Amniotic stem cell (primary cell): ENCODE measurements around the gene DLGAP5.
A peak's percentile ranks its signal among the peaks of the same experiment; 100 is the strongest.

ENCODE experiments used
- DNase-seq: peaks from one replicate; lab custom pipeline; 2025; lab: John Stamatoyannopoulos, UW

The DLGAP5 gene

DNA sequence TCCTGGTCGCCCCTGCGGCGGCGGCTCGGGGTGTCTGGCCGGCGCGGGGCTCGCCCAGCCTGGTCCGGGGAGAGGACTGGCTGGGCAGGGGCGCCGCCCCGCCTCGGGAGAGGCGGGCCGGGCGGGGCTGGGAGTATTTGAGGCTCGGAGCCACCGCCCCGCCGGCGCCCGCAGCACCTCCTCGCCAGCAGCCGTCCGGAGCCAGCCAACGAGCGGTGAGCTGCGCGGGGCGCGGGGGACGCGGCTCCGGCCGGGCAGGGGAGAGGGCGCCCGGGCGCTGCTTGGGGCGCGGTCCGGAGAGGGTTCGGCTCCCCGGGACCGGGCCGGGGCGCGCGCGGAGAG, 62.3 kb downstream of the DLGAP5 start, which contains the start of gene LGALS3:
Gene LGALS3, plus strand, starts transcription at position 167 of the 342 bp plus-strand sequence. CDS start 8,122 bp downstream, outside the sequence.
- DNase-seq = no peak

DNA sequence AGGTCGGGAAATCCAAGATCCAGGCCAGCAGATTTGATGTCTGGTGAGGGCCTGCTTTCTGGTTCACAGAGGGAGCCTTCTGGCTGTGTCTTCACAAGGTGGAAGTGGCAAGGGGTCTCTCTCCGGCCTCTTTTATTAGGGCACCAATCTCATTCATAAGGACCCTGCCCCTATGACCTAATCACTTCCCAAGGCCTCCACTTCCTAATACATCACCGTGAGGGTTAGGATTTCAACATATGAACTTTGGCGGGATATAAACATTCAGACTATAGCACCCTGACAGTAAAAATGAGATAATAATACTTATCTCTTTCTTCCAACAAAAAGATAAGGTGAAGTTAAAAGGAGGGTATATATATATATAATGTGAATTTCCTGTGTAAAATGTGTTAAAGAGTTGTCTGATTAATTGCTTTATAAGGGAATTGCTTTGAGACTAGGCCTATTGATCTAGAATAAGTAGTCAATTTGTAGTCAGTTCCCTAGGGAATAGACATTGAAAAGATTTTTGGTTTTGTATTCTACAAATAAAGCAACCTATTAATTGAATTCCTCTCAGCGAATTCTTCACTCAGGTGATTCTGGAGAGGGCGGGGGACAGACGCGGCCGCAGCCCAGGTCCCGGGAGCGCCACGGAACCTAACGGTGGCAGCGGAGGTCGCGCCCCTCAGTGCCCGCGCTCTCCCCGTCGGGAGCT, 62.8 kb downstream of the DLGAP5 start:
- no peak for DNase-seq

DNA sequence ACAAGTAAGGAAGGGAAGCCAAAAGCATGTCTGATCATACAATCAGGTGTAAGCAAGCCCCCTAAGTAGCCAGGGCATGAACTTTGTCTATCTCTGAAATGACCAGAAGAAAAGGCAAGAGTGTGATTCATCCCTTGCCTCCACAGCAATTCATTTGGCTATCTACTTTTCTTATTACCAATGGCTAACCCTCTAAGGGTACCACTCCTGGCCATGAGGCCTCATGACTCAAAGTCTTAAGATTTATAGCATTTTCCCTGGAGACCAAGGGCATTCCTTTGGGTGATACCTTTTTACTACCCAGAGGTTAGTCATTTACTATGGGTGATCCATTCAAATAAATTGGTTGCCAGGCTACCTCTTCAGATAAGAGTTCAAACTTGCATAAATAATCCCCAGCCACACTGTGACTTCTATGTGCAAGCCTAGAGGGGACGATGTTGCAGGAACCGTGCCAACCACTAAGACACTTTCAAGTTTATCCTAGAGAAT, 63.9 kb downstream of the DLGAP5 start:
- DNase-seq = no peak

DNA sequence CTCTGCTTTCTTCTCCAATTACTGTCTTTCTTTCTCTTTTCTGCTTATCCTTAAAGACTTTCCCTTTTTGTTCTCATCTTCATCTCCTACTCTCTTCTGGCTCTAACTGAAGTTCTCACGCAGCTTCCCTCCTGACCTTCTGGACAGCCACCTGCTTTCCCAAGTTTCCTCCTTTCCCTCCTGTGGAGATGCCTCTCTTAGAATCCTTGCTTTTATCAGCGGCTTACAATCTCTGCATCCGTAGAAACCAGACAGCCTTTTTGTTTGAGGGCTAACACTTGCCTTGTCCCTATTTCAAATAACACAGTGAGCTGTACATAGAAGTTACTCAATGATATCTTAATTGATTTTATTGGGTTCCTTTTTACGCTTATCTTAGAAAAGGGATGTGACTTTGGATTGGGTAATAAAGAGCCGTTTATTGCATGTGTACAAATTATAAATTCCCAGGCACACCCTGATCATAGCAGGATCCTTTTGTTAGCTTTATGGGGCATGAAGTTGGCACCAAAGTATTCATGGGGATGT, 64.4 kb downstream of the DLGAP5 start:
- DNase-seq = no peak

DNA sequence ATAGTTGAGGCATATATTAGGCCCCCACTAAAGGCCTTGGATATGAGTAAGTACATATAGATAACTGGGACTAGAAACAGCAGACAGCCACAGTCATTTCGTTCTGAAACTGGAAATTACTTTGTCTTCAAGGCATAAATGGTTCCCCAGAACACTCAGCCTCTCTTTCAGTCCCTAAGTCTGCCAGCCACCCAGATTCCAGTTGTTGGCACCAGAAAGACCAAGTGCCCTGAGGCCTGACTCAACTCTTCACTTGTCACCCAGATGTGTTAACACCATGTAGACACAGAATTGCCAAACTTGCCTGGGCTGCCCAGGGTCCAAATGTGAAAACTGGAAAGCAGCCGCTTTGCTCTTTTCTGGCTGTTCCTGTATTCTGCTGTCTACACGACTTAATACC, 65.4 kb downstream of the DLGAP5 start:
- DNase-seq = no peak

DNA sequence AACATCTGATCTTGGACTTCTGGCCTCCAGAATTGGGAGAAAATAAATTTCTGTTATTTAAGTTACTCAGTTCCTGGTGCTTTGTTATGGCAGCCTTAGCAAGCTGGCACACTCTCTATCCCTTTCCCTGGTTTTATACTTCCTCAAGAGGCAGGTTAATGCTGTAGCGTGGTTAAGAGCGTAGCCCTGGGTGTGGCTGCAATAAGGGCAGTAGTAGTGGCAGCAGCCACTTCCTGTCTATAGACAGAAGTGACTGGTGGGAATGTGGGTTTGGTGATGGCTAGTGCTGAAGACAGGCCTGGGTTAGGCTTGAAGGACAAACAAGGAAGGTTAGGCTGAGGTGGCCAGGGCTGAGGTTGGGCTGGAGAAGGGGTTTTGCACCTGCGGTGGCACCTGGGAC, 66.0 kb downstream of the DLGAP5 start:
- DNase-seq = no peak

DNA sequence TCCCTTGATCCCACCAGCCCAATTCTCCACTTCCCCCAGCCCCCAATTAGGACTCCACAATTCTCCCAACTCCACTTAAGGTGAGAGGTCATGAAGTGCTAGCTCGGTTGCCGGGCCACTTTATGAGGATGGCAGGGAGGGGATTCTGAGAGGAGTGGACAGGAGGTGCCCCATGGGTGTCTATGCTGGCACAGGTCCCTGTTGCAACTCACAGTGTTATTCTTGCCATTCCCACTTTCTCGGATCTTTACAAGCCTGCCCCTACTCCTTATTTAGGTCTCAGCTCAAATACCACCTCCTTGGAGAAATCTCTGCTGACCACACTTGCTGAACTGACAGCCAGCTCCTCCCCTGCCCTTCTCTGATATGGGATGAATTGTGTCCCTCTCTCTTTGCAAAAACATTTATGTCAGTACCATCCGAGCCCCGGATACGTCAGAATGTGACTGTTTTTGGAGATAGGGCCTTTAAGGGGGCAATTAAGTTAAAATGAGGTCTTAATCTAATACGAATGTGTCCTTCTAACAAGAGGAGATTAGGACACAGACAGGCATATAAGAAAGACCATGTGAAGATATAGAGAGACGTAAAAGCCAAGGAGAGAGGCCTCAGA, 66.5 kb downstream of the DLGAP5 start:
- DNase-seq = no peak

DNA sequence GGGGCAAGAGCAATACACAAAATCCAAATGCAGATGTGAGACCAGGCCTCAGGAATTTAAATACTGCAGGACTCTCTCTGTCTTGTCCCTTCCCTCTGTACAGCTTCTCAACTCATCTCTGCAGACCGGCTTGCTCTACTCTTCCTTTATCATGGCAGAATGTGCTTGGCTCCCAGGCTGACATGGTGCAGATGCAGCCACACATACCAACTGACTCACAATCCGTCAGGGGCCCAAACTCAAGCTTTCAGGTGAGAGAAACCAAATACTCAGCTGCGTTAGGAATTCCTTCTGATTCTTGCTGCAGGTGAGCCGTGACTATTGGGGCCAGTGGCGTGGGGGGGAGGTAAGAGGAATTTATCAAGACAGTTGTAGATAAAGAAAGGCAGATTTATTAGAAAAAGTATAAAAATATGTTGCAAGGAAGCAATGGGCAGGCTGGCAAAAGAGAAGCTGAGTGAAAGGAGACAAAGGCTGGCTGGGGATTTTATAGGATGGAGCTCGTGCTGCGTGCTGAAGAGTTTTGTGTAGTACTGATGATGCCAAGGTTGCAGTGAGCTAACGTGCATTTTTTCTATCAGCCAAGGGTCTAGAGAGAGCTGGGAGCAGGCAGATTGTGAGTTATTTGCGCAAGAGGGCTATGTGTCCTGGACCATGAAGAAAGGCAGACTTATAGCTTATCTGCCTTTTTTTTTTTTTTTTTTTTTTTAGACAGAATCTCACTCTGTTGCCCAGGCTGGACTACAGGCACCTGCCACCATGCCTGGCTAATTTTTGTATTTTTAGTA, 67.3 kb downstream of the DLGAP5 start:
- no peak for DNase-seq

DNA sequence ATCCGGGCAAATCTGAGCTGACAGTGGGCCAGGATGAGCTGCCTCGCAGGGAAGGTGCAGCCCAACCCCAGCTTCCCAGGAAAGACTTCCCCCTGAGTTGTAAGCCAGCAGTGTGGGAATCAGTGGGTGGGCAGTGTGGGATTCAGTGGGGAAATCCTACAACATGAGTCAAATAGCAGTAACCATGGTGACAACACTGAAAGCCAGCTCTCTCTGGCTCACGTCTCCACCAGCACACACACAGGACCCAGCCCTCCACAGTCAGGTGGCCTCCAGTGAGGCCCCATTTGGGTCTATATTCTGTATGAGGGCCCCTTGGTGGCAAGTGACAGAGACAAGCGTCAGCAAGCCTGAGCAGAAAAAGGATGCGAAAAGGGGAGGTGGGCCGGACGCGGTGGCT, 68.3 kb downstream of the DLGAP5 start:
- peak; percentile 43 for DNase-seq

DNA sequence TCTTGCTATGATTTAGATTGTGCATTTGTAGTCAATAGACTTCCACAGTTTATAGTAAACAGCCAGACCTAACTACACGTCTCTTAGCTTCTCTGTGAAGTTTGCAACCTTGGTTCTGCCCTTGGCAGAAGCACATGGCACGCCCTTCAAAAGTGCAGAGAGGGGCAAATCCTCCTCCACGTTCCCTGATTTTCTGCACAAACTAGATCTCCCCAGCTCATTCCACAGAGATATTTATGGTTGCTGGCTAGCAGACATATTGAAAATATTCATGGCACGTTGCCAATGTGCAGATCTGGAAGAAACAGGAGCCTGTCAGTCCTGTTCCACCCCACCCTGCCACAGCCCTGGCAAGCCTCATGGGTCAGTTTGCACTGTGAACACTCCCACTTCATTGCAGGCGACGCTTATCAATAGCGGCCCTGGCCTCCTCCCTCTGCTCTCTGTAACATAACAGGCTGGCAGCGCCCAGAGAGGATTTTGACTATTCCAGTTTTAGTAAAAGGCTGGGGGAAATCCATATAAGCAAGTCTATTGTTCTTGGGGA, 68.9 kb downstream of the DLGAP5 start:
- no peak for DNase-seq

DNA sequence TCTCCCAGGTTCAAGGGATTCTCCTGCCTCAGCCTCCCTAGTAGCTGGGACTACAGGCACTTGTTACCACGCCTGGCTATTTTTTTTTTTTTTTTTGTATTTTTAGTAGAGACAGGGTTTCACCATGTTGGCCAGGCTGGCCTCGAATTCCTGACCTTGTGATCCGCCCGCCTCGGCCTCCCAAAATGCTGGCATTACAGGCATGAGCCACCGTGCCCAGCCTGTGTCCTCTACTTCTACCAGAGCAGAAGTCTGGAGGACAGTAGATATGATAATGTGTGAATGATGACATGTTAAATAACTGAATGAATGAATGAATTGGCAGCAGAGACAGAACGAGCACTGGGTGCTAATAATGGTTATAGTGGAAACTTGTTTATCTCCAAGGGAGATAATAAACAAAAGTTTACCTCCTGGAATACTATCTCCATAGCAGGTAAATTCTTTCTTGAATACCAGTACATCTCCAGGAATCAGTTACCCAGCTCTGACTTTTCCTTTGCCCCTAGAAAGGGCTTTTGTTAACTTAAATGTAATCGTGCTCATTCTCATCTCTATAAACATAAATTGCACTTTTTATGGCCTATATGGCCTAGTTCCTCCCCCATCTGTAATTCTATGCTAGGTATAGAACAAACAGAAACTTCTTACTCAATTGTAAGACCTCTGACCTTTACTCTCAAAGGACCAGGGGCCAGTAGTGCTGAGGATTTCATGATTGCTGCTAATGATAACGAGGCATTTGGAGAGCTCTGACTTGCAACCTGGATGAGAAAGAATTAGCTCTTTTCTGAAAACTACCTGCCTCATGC, 69.6 kb downstream of the DLGAP5 start:
- no peak for DNase-seq

DNA sequence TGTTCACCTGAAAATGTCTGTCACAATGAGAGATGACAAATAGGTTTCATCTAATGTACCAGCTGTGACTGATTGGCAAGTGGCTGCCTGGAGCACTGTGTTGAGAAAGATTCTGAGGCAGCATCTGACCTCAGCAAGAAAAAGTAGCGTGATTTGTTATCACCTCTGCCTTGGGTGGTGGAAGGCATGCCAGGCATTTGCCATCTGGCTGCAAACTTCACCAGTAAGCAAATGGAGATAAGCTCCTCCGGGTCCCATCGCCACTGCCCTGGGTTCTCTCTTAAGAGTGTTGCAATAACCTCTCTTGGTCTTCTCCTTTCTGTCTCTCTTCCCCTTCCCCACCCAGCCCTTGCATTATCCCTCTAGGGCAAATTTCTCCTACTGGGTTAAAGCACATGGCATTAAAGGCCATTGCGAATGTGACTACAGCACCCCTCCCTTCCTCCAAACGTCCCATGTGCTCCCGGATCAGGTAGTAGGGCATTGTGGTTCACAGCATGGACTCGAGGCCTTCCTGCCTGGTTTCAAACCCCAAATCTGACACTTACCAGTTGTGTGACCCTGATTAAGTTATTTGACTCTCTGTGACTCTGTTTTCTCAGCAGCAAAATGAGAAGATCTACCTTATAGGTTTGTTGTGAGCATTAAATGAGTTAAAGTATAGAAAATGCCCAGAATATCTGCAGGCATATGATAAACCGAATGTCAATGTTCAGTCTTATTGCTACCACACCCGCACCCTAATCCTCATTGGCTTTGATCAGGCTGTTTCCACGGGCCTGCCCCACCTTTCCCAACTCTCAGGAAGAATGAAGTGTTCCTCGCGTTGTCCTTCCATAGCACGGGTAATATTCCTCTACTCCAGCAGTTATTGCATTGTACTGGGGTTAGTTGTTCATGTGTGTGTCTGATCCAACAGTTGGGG, 70.6 kb downstream of the DLGAP5 start:
- DNase-seq = no peak

DNA sequence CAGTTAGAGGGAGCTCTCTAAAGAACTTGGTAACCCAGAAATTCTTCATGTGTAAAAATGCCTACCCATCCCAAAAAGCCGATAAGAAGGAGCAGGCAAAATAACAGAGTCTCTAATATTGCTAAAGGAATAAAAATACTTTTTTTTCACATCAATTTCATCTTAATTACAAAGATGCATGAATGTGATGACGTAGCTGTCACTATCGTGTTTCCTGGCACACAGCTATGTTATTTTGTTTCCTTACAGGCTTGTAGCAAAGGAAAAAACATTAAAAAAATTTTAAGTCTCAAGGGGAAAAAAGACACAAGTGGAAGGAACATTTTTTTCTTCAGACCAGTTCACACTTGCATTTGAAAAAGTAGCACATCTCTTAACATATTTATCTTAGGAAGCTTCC, 72.6 kb downstream of the DLGAP5 start:
- DNase-seq = no peak

DNA sequence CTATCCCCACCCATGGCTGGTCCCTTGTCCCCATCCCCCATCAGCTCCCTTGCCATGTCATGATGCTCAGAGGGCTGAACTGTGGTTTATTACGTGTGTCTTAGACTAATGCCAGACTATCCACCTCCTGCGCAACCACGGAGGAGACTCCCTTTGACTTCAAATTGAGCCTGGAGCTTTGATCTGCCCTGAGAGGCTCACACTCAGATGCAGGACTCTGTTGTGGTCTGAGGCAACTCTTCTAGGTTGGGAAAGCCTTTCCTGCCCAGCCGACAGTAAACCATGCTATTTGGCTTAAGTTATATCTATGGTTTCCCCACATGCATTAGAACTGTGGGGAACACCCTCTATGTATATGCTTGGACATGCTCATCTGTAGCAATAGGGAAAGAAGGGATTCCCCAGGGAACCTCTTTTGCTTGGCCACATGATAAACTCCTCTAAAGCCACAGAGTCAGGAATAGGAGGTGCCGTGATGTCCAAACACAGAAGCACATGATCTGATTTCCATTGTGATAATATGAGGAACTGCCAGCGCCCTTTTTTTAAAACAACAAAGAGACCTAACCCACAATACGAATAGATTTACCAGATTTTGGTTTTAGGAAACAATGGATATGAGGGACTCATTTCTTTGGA, 73.5 kb downstream of the DLGAP5 start:
- no peak for DNase-seq

DNA sequence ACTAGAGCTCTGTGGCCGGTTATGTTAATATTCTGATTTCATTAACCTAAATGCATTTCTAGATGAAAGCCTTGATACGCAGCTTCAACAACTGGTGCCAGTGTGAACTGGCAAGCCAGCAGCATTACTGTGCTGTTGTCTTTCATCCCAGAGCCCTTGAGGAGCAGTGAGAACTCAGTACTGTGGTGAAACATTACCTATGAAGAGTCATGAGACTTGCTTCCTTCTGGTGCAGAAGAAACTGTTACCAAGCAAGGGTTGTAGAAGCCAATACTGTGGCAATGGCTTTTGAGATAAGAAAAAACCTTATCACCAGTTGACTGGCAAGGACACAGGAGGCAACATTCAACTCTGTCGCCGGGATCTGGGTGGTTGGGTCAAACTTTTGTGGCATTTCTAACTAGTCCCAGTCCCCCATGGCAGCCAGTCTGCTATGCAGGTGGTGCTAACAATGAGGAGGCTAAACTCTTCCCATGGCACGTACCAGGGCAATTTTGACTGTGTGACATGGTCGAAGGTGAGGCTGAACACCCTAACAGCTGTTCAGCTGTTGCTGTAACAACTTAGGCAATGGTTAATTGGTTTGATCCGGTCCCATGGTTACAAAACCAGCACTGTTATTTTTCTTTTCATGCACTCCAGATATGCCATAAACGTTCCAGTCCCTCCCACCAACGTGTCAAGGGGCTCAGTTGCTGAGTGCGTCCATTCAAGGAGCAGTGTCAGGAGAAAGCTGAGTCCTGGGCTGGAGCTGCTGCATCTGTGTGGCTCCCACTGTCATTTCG, 74.9 kb downstream of the DLGAP5 start:
- no peak for DNase-seq

DNA sequence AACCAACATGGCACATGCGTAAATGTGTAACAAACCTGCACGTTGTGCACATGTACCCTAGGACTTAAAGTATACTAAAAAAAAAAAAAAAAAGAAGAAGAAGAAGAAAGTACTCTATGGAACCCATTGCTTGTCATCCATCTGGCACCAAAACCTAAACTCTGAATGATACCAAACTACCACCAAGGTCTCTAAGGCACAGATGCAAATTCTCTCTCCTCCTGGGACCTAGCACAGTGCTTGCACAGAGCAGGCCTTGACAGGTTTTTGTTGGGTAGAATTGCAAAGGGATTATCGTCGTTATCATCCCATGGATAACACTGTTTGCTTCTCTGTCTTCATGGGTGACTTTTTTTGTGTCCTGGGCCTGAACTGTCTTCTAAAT, 75.5 kb downstream of the DLGAP5 start:
- DNase-seq = no peak

DNA sequence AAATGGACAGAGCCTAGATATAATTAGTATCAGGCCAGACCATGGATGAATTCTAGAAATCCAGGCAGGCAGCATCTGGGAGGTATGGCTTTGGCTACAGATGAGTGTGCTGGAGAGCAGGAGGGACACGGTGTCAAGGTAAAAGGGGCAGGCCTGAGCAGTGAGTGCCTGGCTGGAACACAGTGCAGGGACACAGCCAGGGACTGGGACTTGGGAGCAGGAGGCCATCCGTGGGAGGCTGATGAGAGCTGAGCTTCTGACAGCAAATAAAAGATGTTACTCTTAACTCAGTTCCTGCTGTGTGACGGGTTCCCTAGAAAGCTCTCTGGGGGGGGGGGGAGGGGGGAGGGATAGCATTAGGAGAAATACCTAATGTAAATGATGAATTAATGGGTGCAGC, 75.9 kb downstream of the DLGAP5 start:
- no peak for DNase-seq

DNA sequence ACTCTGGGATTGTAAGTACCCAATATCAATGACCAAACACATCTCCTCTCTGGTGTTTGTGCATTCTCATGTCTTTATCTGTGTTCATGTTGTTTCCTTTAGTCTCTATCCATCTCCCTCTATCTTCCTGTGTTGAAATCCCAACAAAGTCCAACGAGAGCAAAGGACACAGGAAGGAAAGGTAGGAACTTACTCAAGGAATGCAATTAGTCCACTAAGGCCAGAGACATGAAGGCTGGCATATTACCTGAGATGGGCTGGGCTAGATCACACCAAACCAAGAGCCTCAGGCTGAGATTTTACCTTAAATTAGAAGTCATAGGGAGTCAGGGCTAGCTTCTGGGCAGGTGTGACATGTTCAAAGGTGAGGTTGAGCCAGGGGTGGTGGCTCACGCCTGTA, 76.7 kb downstream of the DLGAP5 start:
- no peak for DNase-seq

DNA sequence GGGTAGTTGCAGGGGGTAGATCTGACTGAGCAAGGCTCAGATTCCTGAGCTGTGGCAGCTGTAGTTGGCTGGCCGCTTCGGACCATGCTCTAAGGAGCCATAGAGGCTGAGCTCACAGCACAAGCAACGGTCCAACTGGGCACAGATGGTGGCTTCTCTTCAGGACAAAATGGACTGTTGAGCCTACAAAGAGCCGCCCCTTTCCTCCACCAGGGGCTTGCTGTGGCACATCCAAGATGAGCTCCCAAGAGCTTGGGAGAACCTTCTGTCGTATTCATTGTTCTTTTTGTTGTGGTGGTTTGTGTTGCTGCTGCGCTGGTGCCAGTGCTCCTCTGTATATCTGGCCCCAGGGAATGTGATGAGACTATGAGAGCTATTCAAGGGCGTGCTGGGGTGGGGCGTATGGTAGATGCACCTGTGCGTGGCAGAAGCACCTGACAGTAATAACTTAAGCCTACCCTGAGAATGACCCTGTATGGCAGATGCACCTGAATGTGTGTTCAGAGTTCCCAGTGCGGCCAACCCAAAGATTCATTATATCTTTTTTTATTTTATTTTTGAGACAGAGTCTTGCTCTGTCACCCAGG, 80.2 kb downstream of the DLGAP5 start:
- DNase-seq = no peak
